Peyer's patch (tissue), 4 donors: ENCODE data around the gene MLF1. TPM values are rescaled to one million over a fixed set of nuclear protein-coding genes. Genes with fewer than 3 reads are reported as not detected.

ENCODE experiments used
- DNase-seq, 3 donors: peaks; one replicate each; pipeline ENCODE4 v3.0.0-alpha.2; 2017 to 2019
- H3K27ac ChIP-seq, 4 donors: fragments of 200-600 bp; sonication (generic); one replicate each; pipeline ENCODE4 v1.5.1; 2016 to 2019
- H3K27me3 ChIP-seq, 2 donors: fragments of 200-600 bp; sonication (generic); one replicate each; pipeline ENCODE4 v1.5.1; 2019
- H3K36me3 ChIP-seq, 3 donors: fragments of 200-600 bp; sonication (generic); one replicate each; pipeline ENCODE4 v1.5.1; 2016 to 2019
- H3K4me1 ChIP-seq, 4 donors: fragments of 200-600 bp; sonication (generic); one replicate each; pipeline ENCODE4 v1.5.1; 2016 to 2019
- H3K4me3 ChIP-seq, 4 donors: fragments of 200-600 bp; sonication (generic); 1 replicate in 3 of 4; 2 replicates in 1 of 4; pipeline ENCODE4 v1.5.1; 2016 to 2019; ENCODE audit warnings: mild to moderate bottlenecking in 1 of 4
- H3K9me3 ChIP-seq, 4 donors: fragments of 200-600 bp; sonication (generic); one replicate each; pipeline ENCODE4 v1.5.1; 2016 to 2019; ENCODE audit warnings: mild to moderate bottlenecking in 1 of 4
- CTCF ChIP-seq, 6 experiments: fragments of 450-650 bp in 4 of 6; fragments of 200-600 bp in 2 of 6; sonication (generic) in 1 of 6; IDR thresholded peaks; one replicate each; pipeline ENCODE4 v1.5.1; 2017 to 2019; ENCODE audit warnings: antibody characterized with exemption in 6 of 6, mild to moderate bottlenecking in 3 of 6, moderate library complexity in 1 of 6
- POLR2A ChIP-seq, 2 donors: fragments of 450-650 bp; IDR thresholded peaks; one replicate each; pipeline ENCODE4 v1.5.1; 2017; ENCODE audit warnings: antibody characterized with exemption in 2 of 2, mild to moderate bottlenecking in 2 of 2, moderate library complexity in 2 of 2
- total RNA-seq, 4 donors: library from RNA; depleted of rRNA; stranded (reverse); fragments of >200 nt; gene quantifications; one replicate each; pipeline ENCODE4 v1.1.0, GENCODE V29; 2016

The MLF1 gene
- total RNA-seq, 4 donors from 2014 or later, result 1.3 to 4.1 TPM; not detected in 2

DNA sequence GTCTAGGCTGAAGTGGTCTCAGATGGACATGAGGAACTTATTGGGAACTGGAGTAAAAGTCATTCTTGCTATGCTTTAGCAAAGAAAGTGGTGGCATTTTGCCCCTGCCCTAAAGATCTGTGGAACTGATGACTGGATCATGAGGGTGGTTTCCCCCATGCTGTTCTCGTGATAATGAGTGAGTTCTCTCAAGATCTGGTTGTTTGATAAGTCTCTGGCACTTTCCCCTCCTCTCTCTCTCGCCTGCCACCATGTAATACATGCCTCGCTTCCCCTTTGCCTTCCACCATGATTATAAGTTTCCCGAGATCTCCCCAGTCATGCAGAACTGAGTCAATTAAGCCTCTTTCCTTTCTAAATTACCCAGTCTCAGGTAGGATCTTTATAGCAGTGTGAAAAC is 11.5 kb upstream of the MLF1 start:
- TF ChIP-seq POLR2A (IDR thresholded peaks at IDR 0.05) (no peak), CTCF (IDR thresholded peaks at IDR 0.05) (no peak)
- Histone ChIP-seq H3K4me3 (no peak overlapping the region), H3K36me3 (no peaks in the 10 kb centered on the region), H3K4me1 (no peaks in the 10 kb centered on the region), H3K27me3 (no peaks in the 10 kb centered on the region), H3K27ac (no peak overlapping the region), H3K9me3 (no peaks in the 10 kb centered on the region)
- DNase-seq, result no peak

DNA sequence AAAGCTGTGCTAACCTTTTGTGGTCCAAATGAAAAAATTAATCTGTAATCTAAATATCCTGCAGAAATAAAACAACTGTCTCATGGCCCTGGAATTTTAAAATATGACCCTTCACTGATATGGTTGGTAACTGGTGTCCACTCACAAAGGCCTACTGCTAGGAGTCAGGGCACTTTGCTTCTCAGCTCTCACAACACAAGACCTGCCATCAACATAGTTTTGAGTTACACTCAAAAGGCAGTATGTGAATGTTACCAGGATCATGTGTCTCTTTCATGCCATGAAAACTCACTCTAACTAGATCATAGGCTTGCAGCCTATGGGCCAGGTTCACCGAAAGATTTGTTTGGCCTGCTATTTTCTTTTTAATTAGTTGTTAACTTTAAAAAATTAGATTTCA is 10.0 kb upstream of the MLF1 start:
- Histone ChIP-seq H3K27ac (no peak overlapping the region), H3K9me3 (no peaks in the 10 kb centered on the region), H3K4me3 (no peak overlapping the region), H3K27me3 (no peaks in the 10 kb centered on the region), H3K4me1 (no peaks in the 10 kb centered on the region), H3K36me3 (no peaks in the 10 kb centered on the region)
- no peak for DNase-seq
- TF ChIP-seq CTCF (IDR thresholded peaks at IDR 0.05) (no peak), POLR2A (IDR thresholded peaks at IDR 0.05) (no peak)

GRCh38 chr3:158562674-158563073 is 8.3 kb upstream of the MLF1 start:
- Histone ChIP-seq H3K9me3 (no peaks in the 10 kb centered on the region), H3K27me3 (no peaks in the 10 kb centered on the region), H3K4me1 (no peaks in the 10 kb centered on the region), H3K27ac (no peak overlapping the region), H3K4me3 (no peak overlapping the region), H3K36me3 (no peaks in the 10 kb centered on the region)
- no peak for DNase-seq
- TF ChIP-seq CTCF (IDR thresholded peaks at IDR 0.05) (no peak), POLR2A (IDR thresholded peaks at IDR 0.05) (no peak)

- Histone ChIP-seq H3K27ac (no peak overlapping the region), H3K36me3 (no peaks in the 10 kb centered on the region), H3K27me3 (no peaks in the 10 kb centered on the region), H3K4me3 (no peak overlapping the region), H3K9me3 (no peaks in the 10 kb centered on the region), H3K4me1 (no peaks in the 10 kb centered on the region)
- TF ChIP-seq CTCF (IDR thresholded peaks at IDR 0.05), result no peak
- TF ChIP-seq POLR2A (IDR thresholded peaks at IDR 0.05), result no peak
- no peak for DNase-seq
Observed at GRCh38 chr3:158563076-158563475, 7.9 kb upstream of the MLF1 start.

DNA sequence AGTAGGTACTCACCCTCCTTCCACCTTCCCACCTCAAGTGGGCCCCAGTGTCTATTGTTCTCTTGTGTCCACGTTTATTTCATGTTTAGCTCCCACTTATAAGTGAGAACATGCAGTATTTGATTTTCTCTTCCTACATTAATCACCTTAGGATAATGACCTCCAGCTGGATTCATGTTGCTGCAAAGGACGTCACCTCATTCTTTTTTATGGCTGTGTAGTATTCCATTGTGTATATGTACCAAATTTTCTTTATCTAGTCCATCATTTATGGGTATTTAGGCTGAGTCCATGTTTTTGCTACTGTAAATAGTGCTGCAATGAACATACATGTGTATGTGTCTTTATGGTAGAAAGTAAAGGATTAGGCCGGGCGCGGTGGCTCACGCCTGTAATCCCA is 5.9 kb upstream of the MLF1 start:
- DNase-seq, result no peak
- no peak for TF ChIP-seq POLR2A (IDR thresholded peaks at IDR 0.05)
- TF ChIP-seq CTCF (IDR thresholded peaks at IDR 0.05), result no peak
- H3K36me3 ChIP-seq, result no peaks in the 10 kb centered on the region
- H3K4me1 ChIP-seq, result no peaks in the 10 kb centered on the region
- H3K27me3 ChIP-seq, result no peaks in the 10 kb centered on the region
- H3K27ac ChIP-seq, result no peak overlapping the region
- no peak overlapping the region for H3K4me3 ChIP-seq
- no peaks in the 10 kb centered on the region for H3K9me3 ChIP-seq

DNA sequence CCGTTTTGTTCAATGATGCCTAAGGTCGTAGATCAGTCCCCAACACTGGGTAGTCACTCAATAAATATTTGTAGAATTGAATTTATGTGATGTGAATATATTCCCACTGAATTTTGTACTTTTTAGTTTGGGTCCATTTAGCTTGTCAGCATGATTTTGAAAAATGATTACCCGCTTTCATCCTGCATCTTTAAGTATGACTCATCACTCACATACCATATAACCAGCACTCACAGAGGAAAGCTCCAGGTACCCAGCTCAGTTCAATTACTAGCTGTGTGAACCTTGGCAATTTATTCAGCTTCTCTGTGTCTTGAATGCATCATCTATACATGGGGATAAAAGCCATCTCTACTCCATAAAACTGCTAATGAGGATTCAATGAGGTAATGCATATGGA is 2.2 kb upstream of the MLF1 start:
- Histone ChIP-seq H3K9me3 (no peaks in the 10 kb centered on the region), H3K4me3 (no peak overlapping the region), H3K4me1 (no peaks in the 10 kb centered on the region), H3K27ac (no peak overlapping the region), H3K36me3 (no peaks in the 10 kb centered on the region), H3K27me3 (no peaks in the 10 kb centered on the region)
- no peak for DNase-seq
- TF ChIP-seq CTCF (IDR thresholded peaks at IDR 0.05), result no peak
- TF ChIP-seq POLR2A (IDR thresholded peaks at IDR 0.05), result no peak
